ENCODE data around the gene STAB1. TPM values are rescaled to one million over a fixed set of nuclear protein-coding genes. Genes with fewer than 3 reads are reported as not detected.

Gene STAB1
- total RNA-seq, 1 experiment from 2014 or later: not detected

- Histone ChIP-seq H3K79me2 (ENCODE audit: low read length) (no peaks in the 10 kb centered on the region), H3K9ac (ENCODE audit: low read length) (no peak overlapping the region), H3K27ac (ENCODE audit: low read length) (no peak overlapping the region), H3K36me3 (ENCODE audit: insufficient read depth, low read length) (0 out of 2 replicates have a peak, but pooled peaks cover 2% of the 10 kb centered on the region), H3K27me3 (ENCODE audit: low read length) (no peaks in the 10 kb centered on the region), H4K20me1 (ENCODE audit: insufficient read depth, low read depth, low read length) (no peaks in the 10 kb centered on the region), H3K9me3 (ENCODE audit: low read length) (no peaks in the 10 kb centered on the region), H3K4me2 (ENCODE audit: low read depth, low read length, poor library complexity, severe bottlenecking) (no peak overlapping the region), H3K9me2 (replicated peaks; ENCODE audit: insufficient read depth, low read length) (no peaks in the 10 kb centered on the region), H3K4me3 (ENCODE audit: low read length) (no peak overlapping the region), H3K4me1 (ENCODE audit: low read length) (no peaks in the 10 kb centered on the region), H2AFZ (ENCODE audit: low read length) (no peak overlapping the region)
- DNase-seq: no peak
These were observed 7.1 kb upstream of the STAB1 start for GRCh38 chr3:52487788-52488691.

GRCh38 chr3:52488746-52489145 lies 6.4 kb upstream of the STAB1 start:
- Histone ChIP-seq H3K27me3 (ENCODE audit: low read length) (no peaks in the 10 kb centered on the region), H3K79me2 (ENCODE audit: low read length) (no peaks in the 10 kb centered on the region), H3K36me3 (ENCODE audit: insufficient read depth, low read length) (0 out of 2 replicates have a peak, but pooled peaks cover 2% of the 10 kb centered on the region), H3K9me2 (replicated peaks; ENCODE audit: insufficient read depth, low read length) (no peaks in the 10 kb centered on the region), H2AFZ (ENCODE audit: low read length) (no peak overlapping the region), H3K9me3 (ENCODE audit: low read length) (no peaks in the 10 kb centered on the region), H4K20me1 (ENCODE audit: insufficient read depth, low read depth, low read length) (no peaks in the 10 kb centered on the region), H3K4me1 (ENCODE audit: low read length) (no peaks in the 10 kb centered on the region), H3K4me3 (ENCODE audit: low read length) (no peak overlapping the region), H3K27ac (ENCODE audit: low read length) (no peak overlapping the region), H3K9ac (ENCODE audit: low read length) (no peak overlapping the region), H3K4me2 (ENCODE audit: low read depth, low read length, poor library complexity, severe bottlenecking) (no peak overlapping the region)
- DNase-seq: no peak

- Histone ChIP-seq H3K79me2 (ENCODE audit: low read length) (no peaks in the 10 kb centered on the region), H3K36me3 (ENCODE audit: insufficient read depth, low read length) (0 out of 2 replicates have a peak, but pooled peaks cover 2% of the 10 kb centered on the region), H3K4me1 (ENCODE audit: low read length) (no peaks in the 10 kb centered on the region), H3K4me2 (ENCODE audit: low read depth, low read length, poor library complexity, severe bottlenecking) (no peak overlapping the region), H3K27me3 (ENCODE audit: low read length) (no peaks in the 10 kb centered on the region), H3K27ac (ENCODE audit: low read length) (no peak overlapping the region), H2AFZ (ENCODE audit: low read length) (no peak overlapping the region), H4K20me1 (ENCODE audit: insufficient read depth, low read depth, low read length) (no peaks in the 10 kb centered on the region), H3K9ac (ENCODE audit: low read length) (no peak overlapping the region), H3K9me2 (replicated peaks; ENCODE audit: insufficient read depth, low read length) (no peaks in the 10 kb centered on the region), H3K4me3 (ENCODE audit: low read length) (no peak overlapping the region), H3K9me3 (ENCODE audit: low read length) (no peaks in the 10 kb centered on the region)
- DNase-seq: no peak
These were observed 5.7 kb upstream of the STAB1 start for GRCh38 chr3:52489453-52489852.

- Histone ChIP-seq H3K9ac (ENCODE audit: low read length) (no peak overlapping the region), H4K20me1 (ENCODE audit: insufficient read depth, low read depth, low read length) (no peaks in the 10 kb centered on the region), H3K4me1 (ENCODE audit: low read length) (no peaks in the 10 kb centered on the region), H3K27me3 (ENCODE audit: low read length) (no peaks in the 10 kb centered on the region), H3K9me2 (replicated peaks; ENCODE audit: insufficient read depth, low read length) (no peaks in the 10 kb centered on the region), H3K27ac (ENCODE audit: low read length) (no peak overlapping the region), H3K79me2 (ENCODE audit: low read length) (no peaks in the 10 kb centered on the region), H3K4me2 (ENCODE audit: low read depth, low read length, poor library complexity, severe bottlenecking) (no peak overlapping the region), H3K36me3 (ENCODE audit: insufficient read depth, low read length) (0 out of 2 replicates have a peak, but pooled peaks cover 2% of the 10 kb centered on the region), H3K4me3 (ENCODE audit: low read length) (no peak overlapping the region), H2AFZ (ENCODE audit: low read length) (no peak overlapping the region), H3K9me3 (ENCODE audit: low read length) (no peaks in the 10 kb centered on the region)
- DNase-seq: no peak
These were observed 4.9 kb upstream of the STAB1 start for GRCh38 chr3:52490035-52490938.

GRCh38 chr3:52490939-52491526 lies 4.1 kb upstream of the STAB1 start:
- Histone ChIP-seq H4K20me1 (ENCODE audit: insufficient read depth, low read depth, low read length) (no peaks in the 10 kb centered on the region), H2AFZ (ENCODE audit: low read length) (no peak overlapping the region), H3K27ac (ENCODE audit: low read length) (no peak overlapping the region), H3K9me3 (ENCODE audit: low read length) (no peaks in the 10 kb centered on the region), H3K4me1 (ENCODE audit: low read length) (no peaks in the 10 kb centered on the region), H3K9ac (ENCODE audit: low read length) (no peak overlapping the region), H3K4me2 (ENCODE audit: low read depth, low read length, poor library complexity, severe bottlenecking) (no peak overlapping the region), H3K36me3 (ENCODE audit: insufficient read depth, low read length) (0 out of 2 replicates have a peak, but pooled peaks cover 2% of the 10 kb centered on the region), H3K4me3 (ENCODE audit: low read length) (no peak overlapping the region), H3K9me2 (replicated peaks; ENCODE audit: insufficient read depth, low read length) (no peaks in the 10 kb centered on the region), H3K27me3 (ENCODE audit: low read length) (no peaks in the 10 kb centered on the region), H3K79me2 (ENCODE audit: low read length) (no peaks in the 10 kb centered on the region)
- no peak for DNase-seq

- Histone ChIP-seq H3K27ac (ENCODE audit: low read length) (no peak overlapping the region), H4K20me1 (ENCODE audit: insufficient read depth, low read depth, low read length) (no peaks in the 10 kb centered on the region), H3K4me1 (ENCODE audit: low read length) (no peaks in the 10 kb centered on the region), H3K4me3 (ENCODE audit: low read length) (no peak overlapping the region), H3K27me3 (ENCODE audit: low read length) (no peaks in the 10 kb centered on the region), H3K9ac (ENCODE audit: low read length) (no peak overlapping the region), H3K79me2 (ENCODE audit: low read length) (no peaks in the 10 kb centered on the region), H3K9me3 (ENCODE audit: low read length) (no peaks in the 10 kb centered on the region), H3K36me3 (ENCODE audit: insufficient read depth, low read length) (0 out of 2 replicates have a peak, but pooled peaks cover 2% of the 10 kb centered on the region), H3K9me2 (replicated peaks; ENCODE audit: insufficient read depth, low read length) (no peaks in the 10 kb centered on the region), H3K4me2 (ENCODE audit: low read depth, low read length, poor library complexity, severe bottlenecking) (no peak overlapping the region), H2AFZ (ENCODE audit: low read length) (no peak overlapping the region)
- DNase-seq: no peak
These were observed 3.1 kb upstream of the STAB1 start for GRCh38 chr3:52492059-52492458.

GRCh38 chr3:52493232-52494017 lies 1.7 kb upstream of the STAB1 start:
- H3K27me3 ChIP-seq (ENCODE audit: low read length): no peaks in the 10 kb centered on the region

More at GRCh38 chr3:52493232-52494017, 1.7 kb upstream of the STAB1 start:
- Histone ChIP-seq H3K9ac (ENCODE audit: low read length) (no peak overlapping the region), H3K9me2 (replicated peaks; ENCODE audit: insufficient read depth, low read length) (no peaks in the 10 kb centered on the region), H2AFZ (ENCODE audit: low read length) (no peak overlapping the region), H3K4me2 (ENCODE audit: low read depth, low read length, poor library complexity, severe bottlenecking) (no peak overlapping the region), H3K36me3 (ENCODE audit: insufficient read depth, low read length) (0 out of 2 replicates have a peak, but pooled peaks cover 2% of the 10 kb centered on the region), H3K9me3 (ENCODE audit: low read length) (no peaks in the 10 kb centered on the region), H3K79me2 (ENCODE audit: low read length) (no peaks in the 10 kb centered on the region), H4K20me1 (ENCODE audit: insufficient read depth, low read depth, low read length) (no peaks in the 10 kb centered on the region), H3K4me3 (ENCODE audit: low read length) (no peak overlapping the region), H3K27ac (ENCODE audit: low read length) (no peak overlapping the region), H3K4me1 (ENCODE audit: low read length) (no peaks in the 10 kb centered on the region)
- no peak for DNase-seq
